H1 (cell line): ENCODE results near the gene MYBL2. TPM values are rescaled to one million over a fixed set of nuclear protein-coding genes. Genes with fewer than 3 reads are reported as not detected.

Experiments used
- SAP30 ChIP-seq: fragments of 300-600 bp; sonication (generic); IDR thresholded peaks from 2 replicates; pipeline ENCODE4 v1.7.1; 2012; ENCODE audit warnings: low read length, moderate library complexity, mild to moderate bottlenecking, inconsistent platforms; ENCODE audit not compliant: insufficient read depth, insufficient replicate concordance
- polyA plus RNA-seq, 7 experiments: library from polyadenylated mRNA; depleted of rRNA in 3 of 7; stranded (reverse) in 5 of 7; unstranded in 2 of 7; fragments of >200 nt in 5 of 7; fragments of 200-250 nt in 2 of 7; gene quantifications; 1 replicate in 5 of 7; 2 replicates in 1 of 7; 4 replicates in 1 of 7; pipeline versions ENCODE4 v1.2.1 to v1.2.3, GENCODE V29; 2011 to 2013; ENCODE audit warnings: missing spikeins in 2 of 7, mixed read lengths in 2 of 7
- total RNA-seq: library from RNA; stranded (reverse); fragmentation: NEBNext Ultra II Directional; extraction: Animal tissue kit (Norgen Biotek cat#: 25700); gene quantifications from 2 replicates; pipeline ENCODE4 v1.2.1, GENCODE V29; 2021

The MYBL2 gene
- total and polyA plus RNA-seq, 2 of the 8 experiments (the other 6 are each of a cell fraction or from before 2014, with no cell fraction given): 75.3 to 207 TPM

- TF ChIP-seq SAP30: no peak
Measured at GRCh38 chr20:43752561-43753301, 85.8 kb downstream of the MYBL2 start (continued).
